SK-N-DZ (cell line): Measurements from ENCODE around the gene GSC.
"Not testable (repeated sequence)": the region's sequence is repeated elsewhere in the genome, so short reads cannot be mapped to it uniquely, and the experiment has no call there.

ENCODE experiments used
- DNase-seq: peaks from one replicate; pipeline ENCODE4 v3.0.0-alpha.2; 2015; ENCODE audit warnings: low spot score

Gene GSC

DNA sequence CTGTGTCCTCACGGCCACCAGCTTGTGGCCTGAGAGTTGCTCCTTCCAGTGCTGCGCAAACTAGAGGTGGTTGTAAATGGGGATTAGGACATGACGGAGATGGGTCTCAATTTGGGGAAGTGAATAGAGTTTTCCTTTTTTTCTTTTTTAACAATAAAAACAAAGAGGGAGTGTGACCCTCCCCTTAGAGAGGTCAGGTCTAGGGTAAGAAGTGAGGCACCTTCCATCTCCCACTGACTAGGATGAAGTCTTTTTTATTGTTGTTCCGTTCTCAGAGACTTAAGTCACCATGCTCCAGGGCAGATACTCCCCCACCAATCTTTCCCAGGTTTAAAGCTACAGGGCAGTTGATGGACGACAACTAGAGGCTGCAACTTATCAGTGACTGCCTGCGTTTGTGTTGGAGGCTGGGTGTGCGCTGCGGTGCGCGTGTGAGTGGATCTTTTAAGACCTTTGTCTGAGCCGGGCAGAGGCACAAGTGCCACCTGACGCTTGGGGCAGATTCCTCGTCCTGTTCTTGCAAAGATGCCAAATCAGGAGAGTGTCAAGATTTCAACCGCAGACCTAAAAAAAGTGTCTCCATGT is 2.1 kb upstream of the GSC start:
- no peak for DNase-seq

DNA sequence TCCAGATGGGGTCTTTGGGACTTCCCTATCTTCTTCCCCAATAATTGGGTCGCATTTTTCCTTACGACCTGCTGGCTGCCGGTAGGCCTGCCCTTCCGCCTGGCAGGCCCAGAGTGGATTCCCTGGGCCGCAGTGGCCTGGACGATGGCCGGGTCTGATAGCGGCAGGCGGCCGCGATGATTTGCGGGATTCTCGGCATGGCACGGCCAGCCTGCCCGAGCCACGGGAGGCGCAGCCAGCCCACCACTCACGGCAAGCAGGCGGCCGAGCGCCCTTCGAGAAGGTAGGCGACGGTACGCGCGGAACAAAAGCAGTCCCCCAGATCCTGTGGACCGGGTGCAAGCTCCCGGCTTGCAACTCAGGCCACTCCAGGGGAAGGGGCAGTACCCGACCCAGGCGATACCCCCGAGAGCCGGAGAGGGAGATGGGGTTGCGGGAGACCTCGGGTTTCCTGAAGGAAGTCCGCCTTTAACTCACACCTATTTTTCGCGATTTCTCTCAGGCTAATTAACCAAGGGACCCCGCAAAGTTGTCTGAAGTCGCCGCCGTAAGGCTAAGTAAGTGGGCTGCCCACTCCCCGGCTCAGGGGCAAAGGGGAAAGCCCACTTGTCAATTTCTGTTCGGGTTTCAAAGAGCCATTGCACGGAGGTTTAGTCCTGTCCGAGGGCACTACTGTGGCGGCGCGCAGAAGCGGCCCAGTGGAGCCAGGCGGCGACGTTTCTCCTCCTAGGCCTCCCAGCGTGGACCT is 1.4 kb upstream of the GSC start:
- no peak for DNase-seq

DNA sequence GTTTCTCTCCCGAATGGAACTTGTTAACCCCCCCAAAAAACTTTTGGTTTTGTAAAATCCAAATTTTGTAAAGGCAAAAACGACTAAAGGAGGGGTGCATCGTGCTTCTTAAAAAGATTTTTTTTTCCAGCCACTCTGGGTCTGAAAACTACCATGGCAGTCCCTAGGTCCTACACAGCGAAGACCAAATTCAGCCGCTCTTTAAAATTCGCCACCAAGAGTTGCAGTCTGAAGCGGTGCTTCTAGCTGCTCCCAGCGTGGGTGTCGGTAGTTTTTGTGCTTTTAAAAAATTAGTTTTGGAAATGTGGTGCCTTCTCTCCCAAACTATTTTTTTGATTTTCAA is 873 bp upstream of the GSC start:
- DNase-seq, result no peak

DNA sequence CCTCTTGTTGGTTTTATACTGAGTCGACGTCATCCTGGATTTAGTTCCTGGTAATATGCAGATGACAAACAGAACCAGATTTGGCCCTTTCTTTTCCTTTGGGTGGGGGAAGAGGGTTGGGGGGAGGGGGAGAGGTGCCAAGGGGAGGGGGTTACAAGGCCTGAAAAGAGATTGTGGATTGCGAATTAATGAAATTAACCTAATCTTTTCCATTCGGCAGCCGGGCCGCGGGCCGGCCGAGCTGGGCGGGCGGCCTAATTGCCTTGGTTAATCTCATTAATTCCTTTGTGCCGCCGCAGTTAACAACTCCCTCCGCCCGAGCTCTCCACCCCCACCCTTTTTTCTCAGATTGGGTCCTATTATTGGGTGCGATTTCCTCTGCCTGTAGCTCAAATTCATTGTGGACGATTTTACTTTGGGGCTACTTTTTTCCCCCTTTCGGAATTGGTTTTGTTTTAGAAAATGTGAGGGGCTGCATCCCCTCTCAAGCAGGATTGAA is 387 bp upstream of the GSC start:
- no peak for DNase-seq

DNA sequence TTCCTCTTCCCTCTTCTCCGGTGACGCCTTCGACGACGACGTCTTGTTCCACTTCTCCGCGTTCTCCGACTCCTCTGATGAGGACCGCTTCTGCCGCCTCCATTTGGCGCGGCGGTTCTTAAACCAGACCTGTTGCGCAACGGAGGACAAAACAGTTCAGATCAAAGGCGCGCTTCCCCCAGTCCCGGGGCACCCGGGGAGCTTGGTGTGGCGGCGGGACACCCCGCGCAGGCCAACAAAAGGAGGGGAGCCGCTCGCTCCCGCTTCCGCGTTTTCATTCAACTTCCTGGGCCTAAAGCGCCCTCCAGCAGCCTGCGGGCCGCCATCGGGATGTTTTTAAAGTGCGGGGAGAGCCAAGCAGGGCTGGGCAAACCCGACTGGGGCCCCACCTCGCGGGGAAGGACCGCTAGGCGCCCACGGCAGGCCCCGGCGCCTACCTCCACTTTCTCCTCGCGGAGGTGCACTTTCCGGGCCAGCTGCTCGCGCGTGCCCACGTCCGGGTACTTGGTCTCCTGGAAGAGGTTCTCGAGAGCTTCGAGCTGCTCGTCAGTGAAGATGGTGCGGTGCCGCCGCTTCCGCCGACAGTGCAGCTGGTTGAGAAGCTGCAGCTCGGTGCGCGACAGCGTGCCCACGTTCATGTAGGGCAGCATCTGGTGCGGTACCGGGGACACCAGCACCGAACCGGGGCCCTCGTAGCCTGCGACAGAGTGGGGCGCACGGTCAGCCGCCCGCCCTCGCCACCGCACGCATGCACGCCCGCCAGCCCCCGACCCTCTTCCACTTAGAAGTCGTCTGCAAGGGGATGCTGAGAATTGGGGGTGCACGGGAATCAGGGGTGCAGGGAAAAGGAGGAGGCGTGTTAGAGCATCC is 1.2 kb downstream of the GSC start:
- DNase-seq, result no peak

DNA sequence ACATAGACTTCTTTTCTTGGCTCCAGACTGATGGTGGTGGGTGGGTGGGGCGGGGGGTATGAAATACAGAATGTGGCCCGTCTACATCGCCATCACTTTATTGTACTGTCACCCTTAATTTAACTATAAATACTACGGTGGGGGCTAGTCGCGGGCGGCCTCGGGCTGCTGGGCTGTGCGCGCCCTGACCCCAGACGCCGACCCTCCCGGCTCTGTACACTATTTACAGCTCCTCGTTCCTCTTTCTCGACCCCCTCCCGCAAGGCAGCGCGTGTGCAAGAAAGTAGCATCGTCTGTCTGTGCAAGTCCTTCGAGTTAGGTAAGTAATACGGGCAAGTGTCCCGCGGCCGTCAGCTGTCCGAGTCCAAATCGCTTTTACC is 1.8 kb downstream of the GSC start:
- DNase-seq, result no peak

DNA sequence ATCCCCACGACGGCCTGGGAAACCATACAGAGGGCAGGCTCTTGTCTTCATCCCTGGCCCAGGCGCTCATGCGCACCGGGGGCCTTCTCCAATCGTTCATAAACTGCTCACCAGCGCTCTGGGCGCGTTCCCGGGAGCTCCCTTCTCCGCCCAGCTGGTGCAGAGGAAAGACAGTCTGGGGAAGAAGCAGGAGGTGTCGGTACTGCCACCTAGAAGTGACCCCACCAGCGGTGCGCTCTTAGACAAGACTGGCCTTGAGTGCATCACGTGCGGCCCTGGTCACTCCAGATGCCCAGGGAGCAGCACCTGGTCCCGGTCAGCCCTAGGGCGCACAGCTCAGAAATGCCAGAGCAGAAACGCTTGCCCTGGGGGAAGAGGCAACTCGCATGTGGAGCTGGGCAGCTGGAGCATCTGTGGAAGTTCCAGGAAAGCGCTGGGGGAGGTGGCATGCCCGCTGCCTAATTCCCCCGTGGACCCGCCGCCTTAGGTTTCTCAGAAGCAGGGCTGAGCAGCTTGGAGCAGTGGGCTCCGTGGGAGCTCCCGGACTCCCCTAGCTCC is 2.5 kb downstream of the GSC start:
- DNase-seq, result no peak

DNA sequence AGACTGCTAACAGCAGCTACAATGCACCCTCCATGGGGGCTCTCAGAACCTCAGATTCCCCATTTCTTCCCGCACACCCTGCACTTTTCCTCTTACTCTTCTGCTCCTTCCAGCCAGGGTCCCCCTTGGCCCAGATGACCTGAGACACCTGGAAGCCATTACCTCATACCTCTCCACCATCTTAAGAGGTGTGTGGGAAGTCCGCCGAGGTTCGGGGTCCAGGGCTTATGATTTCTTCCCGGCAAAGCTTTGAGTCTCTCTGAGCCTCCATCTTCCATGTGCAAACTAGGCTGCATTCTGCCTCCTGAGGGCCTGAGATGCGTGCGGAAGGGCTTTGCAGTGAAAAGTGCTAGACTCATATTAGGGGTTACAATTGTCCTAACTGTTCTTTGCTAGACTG is 5.3 kb downstream of the GSC start:
- no peak for DNase-seq

DNA sequence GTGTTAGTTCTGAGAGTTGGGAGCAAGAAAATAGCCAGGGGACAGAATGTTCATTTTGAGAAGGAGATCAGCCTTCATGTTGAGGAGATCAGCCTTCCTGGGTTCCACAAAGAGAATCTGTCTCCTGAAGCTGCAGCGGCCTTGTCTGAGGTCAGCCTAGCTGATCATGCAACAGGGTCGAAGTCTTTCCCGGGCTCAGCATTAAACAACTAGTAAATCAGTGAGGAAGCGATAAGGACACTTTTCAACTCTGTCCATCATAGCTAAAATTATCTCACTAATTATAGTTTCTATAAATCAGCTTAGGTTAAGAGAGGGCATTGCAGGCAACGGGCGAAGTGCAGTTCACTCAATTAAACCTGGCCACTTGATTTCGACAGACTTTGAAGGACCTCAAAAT is 7.5 kb downstream of the GSC start:
- DNase-seq, result no peak

DNA sequence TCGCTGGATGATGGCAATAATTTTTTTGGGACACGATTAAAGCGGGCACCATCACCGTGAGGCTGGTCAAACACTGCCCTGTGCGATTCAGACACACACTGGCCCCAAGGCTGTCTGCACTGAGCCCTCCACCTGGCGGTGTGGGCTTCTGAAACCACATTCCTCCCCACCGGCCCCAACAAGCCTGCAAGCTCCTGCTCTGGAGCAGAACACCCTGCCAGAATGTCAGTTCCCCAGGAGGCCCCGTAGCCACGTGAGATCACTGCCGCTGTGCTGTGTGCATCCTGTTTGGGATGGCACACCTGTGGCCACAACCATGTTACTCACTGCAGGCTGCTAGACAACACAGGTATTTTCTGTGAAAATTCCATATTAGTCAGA is 7.9 kb downstream of the GSC start:
- DNase-seq, result no peak

DNA sequence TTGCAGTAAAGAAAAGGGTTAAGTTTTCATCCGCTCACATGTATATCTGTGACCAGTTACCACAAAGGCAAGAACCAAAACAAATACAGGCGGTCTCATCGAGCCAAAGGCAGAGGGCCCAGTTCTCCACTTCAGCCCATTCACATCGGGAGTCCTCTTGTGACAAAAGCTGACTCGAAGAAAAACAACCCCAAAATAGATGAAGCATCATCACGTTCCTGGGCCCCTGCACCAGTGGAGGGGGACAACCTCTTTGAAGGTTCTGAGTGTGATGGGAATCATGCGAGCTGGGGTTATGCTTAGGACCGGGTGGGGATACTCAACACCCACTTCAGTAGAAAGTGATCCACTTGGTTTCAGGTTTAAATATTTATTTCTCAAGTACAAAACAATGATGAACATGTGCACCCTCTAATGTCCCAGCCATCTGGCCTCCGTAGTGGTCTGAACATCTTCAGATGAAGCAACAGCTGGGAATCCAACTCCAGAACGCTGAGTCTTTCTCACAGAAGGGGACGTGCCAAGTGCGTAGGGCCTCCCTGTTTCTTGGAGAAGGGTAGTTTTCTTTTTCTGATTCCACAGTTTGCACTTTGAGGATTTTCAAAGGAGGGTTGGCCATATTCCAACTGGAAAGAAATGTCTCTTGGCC is 8.4 kb downstream of the GSC start:
- DNase-seq, result no peak

DNA sequence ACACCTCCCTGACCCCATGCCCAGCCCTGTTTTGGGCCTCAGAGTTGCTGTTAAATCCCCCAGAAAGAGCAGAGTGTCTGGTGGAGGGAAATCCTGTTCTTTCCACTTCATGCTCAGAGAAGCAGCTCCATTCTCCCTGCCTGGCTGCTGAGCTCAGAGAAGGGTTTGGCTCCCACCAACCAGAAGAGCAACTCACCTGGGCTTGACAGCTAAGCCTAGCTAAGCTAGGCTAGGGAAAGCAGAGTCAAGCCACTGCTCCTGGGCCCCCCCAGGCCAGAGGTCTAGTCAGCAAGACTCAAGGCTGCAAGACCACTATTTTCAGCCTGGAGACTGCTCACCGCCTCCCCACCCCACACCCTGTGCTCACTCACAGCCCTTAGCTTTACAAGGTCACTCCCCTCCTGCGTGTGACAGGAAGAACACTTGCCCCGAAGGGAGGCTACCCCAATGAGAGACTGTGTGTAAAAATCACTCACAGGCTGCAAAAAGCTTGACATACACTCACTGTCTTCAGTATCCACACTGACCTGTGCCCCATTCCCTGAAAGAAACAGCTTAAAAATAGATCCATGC is 13.5 kb downstream of the GSC start:
- no peak for DNase-seq

DNA sequence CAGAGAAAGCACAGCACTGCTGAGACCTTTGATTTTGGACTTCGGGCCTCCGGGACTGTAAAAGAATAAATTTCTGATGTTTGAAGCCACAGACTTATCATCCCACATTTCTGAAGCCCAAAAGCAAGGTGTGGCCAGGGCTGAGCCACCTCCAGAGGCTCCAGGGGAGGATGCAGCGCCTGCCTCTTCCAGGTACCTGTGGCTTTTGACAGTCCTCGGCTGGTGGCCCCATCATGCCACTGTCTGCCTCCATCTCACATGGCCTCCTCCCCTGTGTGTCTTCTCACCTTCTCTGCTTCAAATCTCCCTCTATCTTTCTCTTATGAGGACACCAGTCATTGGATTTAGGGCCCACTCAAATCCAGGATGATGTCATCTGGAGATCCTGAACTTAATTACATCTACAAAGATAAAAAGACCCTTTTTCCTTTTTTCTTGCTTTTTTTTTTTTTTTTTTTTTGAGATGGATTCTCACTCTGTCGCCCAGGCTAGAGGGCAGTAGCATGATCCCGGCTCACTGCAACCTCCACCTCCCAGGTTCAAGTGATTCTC is 15.4 kb downstream of the GSC start:
- no peak for DNase-seq

DNA sequence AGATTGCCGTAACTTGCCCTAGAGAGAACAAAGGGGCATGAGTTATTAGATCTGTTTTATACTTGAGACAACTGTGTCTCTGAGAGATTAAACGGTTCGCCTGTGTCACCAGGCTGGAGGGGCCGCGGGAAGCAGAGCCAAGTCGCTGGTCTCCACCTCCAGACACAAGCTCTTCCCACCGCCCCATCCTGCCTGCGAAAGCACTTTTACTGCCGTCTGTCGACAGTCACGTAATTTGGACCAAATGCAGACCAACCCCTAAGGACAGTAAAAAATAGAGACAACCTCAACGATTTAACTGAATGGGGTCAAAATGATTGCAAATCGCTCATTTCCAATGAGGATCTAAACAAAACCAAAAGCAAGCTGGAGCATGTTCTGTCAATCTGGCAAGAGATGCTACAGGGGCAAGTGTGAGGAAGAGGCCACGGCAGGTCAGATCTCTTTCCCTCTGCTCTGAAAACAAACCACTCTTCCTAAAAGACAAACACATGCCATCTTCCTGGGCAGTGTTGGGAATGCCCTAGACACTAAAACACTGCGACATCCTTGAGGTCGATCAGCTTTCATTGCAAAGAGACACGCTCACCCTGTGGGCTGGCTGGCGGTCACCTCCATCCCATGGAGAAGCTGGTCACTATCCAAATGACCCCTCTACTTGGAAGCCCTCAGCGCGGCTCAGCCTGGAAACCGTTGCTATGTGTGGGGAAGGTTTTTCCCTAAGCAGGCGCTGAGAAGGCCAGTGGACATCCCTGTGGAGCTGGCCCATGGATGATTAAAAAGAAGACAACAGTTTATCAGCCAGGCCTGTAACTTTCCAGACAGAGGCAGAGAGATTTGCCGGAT is 17.1 kb downstream of the GSC start:
- no peak for DNase-seq

DNA sequence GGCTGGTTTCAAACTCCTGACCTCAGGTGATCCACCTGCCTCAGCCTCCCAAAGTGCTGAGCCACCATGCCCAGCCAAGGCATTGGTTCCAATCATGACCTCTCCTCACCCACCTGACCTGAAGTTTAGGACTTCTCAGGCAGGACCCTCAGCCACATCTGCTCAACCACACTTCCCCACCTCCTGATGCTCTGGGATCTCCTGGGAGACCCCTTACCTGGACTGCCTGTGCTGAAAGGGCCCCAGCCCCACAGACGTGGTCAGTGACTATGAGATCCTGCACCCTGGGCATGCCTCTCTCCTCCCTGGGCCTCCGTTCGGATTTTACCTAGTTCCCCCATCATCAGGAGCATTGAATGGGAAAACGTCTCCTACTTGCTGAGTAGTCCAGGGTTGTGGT is 18.0 kb downstream of the GSC start:
- no peak for DNase-seq

DNA sequence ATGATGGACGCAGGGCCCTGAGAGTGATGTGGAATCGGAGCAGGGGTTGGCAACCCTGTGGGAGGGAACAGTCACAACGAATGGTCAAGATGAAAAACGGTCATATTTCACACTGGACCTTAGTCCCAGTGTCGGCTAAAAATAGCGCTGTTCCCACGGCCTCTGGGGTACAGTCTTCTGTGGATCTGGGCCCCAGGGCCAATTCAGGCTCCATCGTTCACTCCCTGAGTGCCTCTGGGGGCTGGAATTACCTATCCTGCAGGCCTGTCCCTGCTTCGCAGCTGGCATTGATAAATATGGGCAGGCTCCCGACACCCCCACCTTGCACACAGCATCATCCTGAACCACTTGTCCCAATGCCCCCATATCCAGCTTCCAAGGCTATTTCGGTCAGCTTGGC is 18.6 kb downstream of the GSC start:
- DNase-seq, result no peak

DNA sequence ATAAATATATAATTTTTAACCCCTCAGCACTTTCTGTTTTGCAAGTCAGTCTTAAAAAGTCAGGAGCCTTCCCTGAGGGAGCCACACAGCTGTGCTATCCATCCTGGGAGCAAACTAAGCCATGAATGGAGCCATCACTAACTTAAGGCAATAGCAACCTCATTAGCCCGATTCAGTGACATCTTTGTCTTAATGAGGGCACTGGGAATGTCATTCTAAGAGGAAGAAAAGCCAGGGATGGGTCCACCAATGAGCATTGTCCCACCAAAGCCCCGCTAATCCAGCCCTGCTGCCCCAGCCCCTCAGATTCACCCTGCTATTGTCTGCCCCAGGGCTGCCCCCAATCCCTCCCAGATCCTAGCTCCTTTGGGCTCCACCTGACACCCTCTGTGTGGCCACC is 19.5 kb downstream of the GSC start:
- DNase-seq, result no peak

DNA sequence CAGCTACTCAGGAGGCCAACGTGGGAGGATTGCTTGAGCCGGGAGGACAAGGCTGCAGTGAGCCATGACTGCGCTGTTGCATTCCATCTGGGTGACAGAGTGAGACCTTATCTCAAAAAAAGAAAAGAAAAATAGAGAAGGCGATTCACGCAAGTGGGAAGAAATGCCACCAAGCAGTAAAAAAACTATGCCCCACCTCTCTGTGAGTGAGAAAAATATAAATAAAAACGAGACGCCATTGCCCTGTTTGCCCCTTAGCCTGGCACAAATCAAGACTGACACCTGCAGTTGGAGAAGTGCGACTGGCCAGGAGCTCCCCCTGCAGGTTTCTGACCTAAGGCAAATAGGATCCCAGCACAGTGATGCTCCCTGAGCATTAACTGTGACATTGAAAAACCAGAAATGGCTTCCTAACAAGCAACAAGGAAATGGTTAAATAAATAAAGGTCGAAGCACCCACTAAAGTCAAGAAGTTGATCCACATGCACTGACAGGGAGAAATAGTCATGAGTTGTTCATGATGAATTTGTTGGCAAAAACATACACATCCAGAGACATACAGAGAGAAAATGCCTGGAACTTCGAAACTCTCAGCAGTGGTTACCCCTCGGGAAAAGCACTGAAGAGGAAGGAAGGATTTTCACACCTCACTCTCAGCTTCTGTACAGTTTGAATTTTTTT is 21.1 kb downstream of the GSC start:
- peak; percentile 4 for DNase-seq

DNA sequence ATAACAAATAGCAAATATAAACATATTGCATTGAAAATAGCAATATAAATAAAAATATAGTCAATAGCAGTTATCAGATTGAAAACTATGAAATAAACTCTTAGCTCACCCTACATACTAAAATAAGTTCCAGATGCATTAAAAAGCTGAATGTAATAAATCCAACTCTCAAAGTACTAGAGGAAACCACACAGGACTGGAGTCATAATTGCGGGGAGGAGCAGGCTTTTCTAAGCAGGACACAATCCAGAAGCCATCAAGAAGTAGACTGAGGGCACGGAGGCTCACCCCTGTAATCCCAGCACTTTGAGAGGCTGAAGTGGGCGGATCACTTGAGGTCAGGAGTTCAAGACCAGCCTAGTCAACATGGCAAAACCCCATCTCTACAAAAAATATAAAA is 22.2 kb downstream of the GSC start:
- no peak for DNase-seq

DNA sequence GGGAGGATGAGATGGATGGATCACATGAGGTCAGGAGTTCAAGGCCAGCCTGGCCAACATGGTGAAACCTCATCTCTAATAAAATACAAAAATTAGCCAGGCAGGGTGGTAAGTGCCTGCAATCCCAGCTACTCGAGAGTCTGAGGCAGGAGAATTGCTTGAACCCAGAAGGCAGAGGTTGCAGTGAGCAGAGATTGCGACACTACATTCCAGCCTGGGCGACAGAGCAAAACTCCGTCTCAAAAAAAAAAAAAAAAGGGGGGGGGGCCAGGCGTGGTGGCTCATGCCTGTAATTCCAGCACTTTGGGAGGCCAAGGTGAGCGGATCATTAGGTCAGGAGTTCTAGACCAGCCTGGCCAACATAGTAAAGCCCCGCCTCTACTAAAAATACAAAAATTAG is 22.8 kb downstream of the GSC start:
- DNase-seq, result not testable (repeated sequence)
